CD4-positive, alpha-beta T cell treated with Interleukin-2 at 100 ng/mL for 4 hours (primary cell): ENCODE data around the gene CDC6.

ENCODE experiments used
- DNase-seq: peaks from one replicate; pipeline ENCODE4 v3.0.0-alpha.2; 2020; ENCODE audit warnings: low spot score

CDC6 gene

GRCh38 chr17:40323391-40324381, 36.0 kb downstream of the CDC6 start:
- DNase-seq = peak; percentile 82

GRCh38 chr17:40325156-40326013, 37.7 kb downstream of the CDC6 start:
- DNase-seq = peak; percentile 64

- peak; percentile 64 for DNase-seq
Observed at GRCh38 chr17:40326014-40326831, 38.5 kb downstream of the CDC6 start.

DNA sequence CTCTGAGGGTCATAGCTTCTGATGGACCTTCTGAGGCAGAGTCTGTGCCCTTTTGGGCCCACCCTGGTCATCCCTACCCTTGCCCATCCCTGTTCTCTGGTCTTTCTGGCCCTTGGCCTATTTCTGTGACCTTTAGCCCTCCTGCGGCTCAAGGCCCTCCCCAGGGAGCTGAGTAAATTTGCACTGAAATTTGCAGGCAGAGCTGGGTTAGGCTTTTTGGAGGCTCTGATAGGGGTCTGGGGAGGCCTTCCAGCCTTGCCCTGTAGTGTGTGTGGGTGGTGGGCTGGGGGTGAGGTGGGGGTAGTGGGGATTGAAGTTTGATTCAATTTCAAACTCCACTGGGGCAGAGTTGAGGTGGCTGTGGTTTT, 39.1 kb downstream of the CDC6 start:
- no peak for DNase-seq

- DNase-seq = no peak
Observed at GRCh38 chr17:40327244-40327729, 39.6 kb downstream of the CDC6 start.

GRCh38 chr17:40327735-40328385, 40.2 kb downstream of the CDC6 start:
- no peak for DNase-seq

DNA sequence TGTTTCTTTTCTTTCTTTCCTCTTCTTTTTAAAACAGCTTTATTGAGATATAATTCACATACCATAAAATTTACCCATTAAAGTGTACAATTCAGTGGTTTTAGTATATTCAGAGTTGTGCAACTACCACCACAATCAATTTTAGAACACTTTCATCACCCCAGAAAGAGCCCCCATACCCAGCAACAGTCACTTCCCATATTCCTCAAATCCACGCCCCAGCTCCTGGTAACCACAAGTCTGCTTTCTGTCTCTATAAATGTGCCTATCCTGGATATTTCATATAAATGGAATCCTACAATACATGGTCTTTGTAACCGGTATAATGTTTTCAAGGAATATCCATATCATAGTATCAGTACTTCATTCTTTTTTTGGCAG, 40.7 kb downstream of the CDC6 start:
- DNase-seq = no peak

DNA sequence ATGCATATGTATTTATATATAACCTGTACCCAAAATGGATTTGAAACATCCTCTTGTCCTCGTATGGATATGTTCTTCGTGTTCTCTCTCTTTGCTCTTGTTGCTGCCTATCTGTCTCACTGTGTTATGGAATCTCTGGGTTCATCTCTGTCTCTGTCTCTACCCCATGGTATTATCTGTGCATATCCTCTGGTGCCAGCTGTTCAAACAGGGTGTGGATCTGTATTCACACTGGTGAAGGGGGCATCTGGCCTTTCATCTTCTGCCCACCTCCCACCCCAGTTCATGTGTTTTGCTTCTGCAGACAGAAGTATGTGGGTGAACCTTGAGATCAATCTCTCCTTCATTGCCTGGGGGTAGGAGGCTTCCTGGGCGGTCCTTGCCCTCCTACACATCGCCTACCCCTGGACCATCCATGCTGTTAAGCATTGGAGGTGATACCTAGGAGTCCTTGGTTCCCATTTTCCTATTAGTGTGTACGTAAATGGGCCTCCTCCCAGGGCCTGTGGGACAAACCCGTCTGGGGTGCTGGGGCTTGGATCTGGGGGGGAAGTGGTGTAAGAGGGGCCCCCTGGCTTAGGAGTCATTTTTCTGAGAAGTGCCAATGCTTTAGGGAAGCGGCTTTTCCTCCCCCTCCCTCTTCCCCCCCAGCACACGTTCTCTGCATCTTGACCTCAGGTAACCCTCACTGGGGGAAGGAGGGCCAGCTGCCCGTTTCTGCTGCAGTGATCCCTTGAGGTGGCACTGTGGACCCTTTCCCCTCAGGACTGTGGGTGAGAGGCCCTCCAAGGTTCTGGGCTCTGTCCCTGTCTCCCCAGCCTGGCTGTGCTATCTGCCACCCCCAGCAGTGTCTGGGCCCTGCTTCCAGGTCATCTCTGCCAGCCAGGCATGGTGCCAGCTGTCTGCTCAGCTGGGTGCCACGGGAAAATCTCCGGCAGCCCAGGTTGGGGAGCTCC, 42.4 kb downstream of the CDC6 start:
- DNase-seq = peak; percentile 50

GRCh38 chr17:40330850-40331470, 43.3 kb downstream of the CDC6 start:
- DNase-seq = no peak

- DNase-seq = no peak
Observed at GRCh38 chr17:40331743-40332641, 44.3 kb downstream of the CDC6 start.

- DNase-seq = no peak
Observed at GRCh38 chr17:40333781-40334448, 46.2 kb downstream of the CDC6 start.

GRCh38 chr17:40335620-40336019, 47.9 kb downstream of the CDC6 start:
- no peak for DNase-seq

- no peak for DNase-seq
Observed at GRCh38 chr17:40337351-40337750, 49.7 kb downstream of the CDC6 start.

DNA sequence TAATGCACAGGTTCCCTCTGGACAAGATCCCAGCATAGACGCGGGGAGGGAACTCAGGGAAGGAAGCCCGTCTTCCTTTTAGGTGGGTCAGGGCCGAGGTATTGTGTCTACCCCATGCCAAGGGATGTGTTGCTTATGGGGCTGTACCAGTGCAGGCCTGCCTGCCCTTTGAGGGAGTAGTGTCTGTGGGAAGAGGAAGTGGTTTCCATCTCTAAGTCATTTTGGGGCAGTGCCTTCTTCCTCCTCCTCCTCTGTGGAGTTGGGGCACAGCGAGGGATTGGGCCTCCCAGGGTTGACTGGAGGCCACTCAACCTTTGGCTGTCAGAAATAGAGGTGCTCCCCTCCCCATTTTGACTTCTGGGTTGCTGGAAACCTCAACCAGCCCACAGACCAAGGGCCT, 50.4 kb downstream of the CDC6 start:
- no peak for DNase-seq

DNA sequence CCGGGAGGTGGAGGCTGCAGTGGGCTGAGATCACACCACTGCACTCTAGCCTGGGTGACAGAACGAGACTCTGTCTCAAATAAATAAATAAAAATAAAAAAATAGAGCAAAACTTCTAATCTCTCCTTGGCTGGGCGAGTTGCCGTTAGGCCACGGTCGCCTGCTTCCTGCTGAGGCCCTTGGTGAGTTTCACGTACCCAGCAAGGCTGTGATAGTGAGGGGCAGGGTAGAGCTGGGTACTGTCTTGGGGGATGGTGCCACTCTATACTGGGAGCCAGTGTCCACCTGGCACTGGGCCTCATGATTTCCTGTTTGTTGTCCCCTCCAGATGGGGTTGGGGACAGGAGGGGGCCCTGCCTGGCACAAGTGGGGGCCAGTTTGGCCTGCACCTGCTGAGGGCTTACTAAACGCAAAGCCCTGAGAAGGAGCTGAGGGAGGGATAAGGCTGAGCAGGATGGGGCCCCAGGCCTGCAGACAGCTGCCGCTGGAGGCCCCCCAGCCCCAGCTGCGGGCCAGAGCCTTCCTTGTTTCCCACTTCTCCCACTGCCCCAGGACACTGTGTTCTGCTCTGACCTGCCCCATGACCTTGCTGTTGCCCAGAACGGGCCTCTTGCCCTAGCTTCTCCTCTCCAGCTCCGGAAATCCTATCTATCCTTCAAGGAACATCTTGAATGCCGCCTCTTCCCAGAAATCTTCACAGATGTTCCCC, 51.4 kb downstream of the CDC6 start:
- DNase-seq = no peak

GRCh38 chr17:40340327-40340726, 52.6 kb downstream of the CDC6 start:
- DNase-seq = no peak
